ENCODE data around the gene GAS2L2. TPM values are rescaled to one million over a fixed set of nuclear protein-coding genes. Genes with fewer than 3 reads are reported as not detected.

The GAS2L2 gene
- polyA plus RNA-seq, 1 experiment: not detected

GRCh38 chr17:35716897-35717465 is 36.1 kb downstream of the GAS2L2 start:
- H3K27me3 ChIP-seq (ENCODE audit: control insufficient read depth, insufficient read depth, low read length): no peaks in the 10 kb centered on the region
- DNase-seq (ENCODE audit: low read depth, low spot score): no peak
- no peak overlapping the region for H3K4me3 ChIP-seq (ENCODE audit: low read depth, low read length)
- POLR2A ChIA-PET: interaction anchor here (1.2 kb wide), 1 partner anchor 9 kb away, joined by 6 read pairs; no protein-coding TSS in a partner anchor
- CTCF ChIA-PET: interaction anchor here (3.1 kb wide), 1 partner anchor 31 kb away, joined by 11 read pairs; no protein-coding TSS in a partner anchor
- no peaks in the 10 kb centered on the region for H3K9me3 ChIP-seq (ENCODE audit: control insufficient read depth, insufficient read depth, low read length)
- TF ChIP-seq, protein P1, sequence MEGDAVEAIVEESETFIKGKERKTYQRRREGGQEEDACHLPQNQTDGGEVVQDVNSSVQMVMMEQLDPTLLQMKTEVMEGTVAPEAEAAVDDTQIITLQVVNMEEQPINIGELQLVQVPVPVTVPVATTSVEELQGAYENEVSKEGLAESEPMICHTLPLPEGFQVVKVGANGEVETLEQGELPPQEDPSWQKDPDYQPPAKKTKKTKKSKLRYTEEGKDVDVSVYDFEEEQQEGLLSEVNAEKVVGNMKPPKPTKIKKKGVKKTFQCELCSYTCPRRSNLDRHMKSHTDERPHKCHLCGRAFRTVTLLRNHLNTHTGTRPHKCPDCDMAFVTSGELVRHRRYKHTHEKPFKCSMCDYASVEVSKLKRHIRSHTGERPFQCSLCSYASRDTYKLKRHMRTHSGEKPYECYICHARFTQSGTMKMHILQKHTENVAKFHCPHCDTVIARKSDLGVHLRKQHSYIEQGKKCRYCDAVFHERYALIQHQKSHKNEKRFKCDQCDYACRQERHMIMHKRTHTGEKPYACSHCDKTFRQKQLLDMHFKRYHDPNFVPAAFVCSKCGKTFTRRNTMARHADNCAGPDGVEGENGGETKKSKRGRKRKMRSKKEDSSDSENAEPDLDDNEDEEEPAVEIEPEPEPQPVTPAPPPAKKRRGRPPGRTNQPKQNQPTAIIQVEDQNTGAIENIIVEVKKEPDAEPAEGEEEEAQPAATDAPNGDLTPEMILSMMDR (IDR thresholded peaks at IDR 0.05; ENCODE audit: low read depth, low read length): no peak
- no peak overlapping the region for H3K27ac ChIP-seq (ENCODE audit: low read depth, low read length)

- DNase-seq (ENCODE audit: low read depth, low spot score): no peak
Observed at GRCh38 chr17:35716173-35716572, 36.9 kb downstream of the GAS2L2 start.

DNA sequence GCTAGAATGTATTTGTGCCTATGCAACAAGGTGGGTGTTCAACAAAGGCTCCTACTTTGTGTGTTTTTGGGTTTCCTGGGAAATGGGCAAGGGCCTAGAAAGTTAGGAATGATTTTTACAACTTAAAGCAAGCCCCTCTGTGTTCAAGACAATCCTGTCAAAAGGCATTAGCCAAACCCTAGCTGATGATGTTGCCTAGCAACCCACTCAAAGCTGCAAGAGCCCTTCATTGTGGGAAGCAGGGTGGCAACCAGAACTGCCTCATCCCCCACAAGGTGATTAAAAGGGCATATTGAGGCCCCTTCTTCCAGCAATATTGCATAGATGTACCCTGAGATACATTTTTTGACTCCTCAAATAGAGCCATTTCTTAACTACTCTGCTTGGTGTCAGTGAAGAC is 37.6 kb downstream of the GAS2L2 start:
- Histone ChIP-seq H3K4me3 (ENCODE audit: low read depth, low read length) (no peak overlapping the region), H3K27ac (ENCODE audit: low read depth, low read length) (no peak overlapping the region), H3K27me3 (ENCODE audit: control insufficient read depth, insufficient read depth, low read length) (no peaks in the 10 kb centered on the region), H3K9me3 (ENCODE audit: control insufficient read depth, insufficient read depth, low read length) (no peaks in the 10 kb centered on the region)
- TF ChIP-seq, protein P1 (IDR thresholded peaks at IDR 0.05; ENCODE audit: low read depth, low read length): no peak
- DNase-seq (ENCODE audit: low read depth, low spot score): no peak
- ChIA-PET CTCF (interaction anchor here (3.1 kb wide), 1 partner anchor 32 kb away, joined by 11 read pairs; no protein-coding TSS in a partner anchor), POLR2A (no interaction called here)

More at GRCh38 chr17:35716173-35716572, 36.9 kb downstream of the GAS2L2 start:
- CTCF ChIA-PET: interaction anchor here (3.1 kb wide), 1 partner anchor 31 kb away, joined by 11 read pairs; no protein-coding TSS in a partner anchor
- Histone ChIP-seq H3K27ac (ENCODE audit: low read depth, low read length) (no peak overlapping the region), H3K9me3 (ENCODE audit: control insufficient read depth, insufficient read depth, low read length) (no peaks in the 10 kb centered on the region), H3K4me3 (ENCODE audit: low read depth, low read length) (no peak overlapping the region), H3K27me3 (ENCODE audit: control insufficient read depth, insufficient read depth, low read length) (no peaks in the 10 kb centered on the region)
- POLR2A ChIA-PET: no interaction called here
- TF ChIP-seq, protein P1 (IDR thresholded peaks at IDR 0.05; ENCODE audit: low read depth, low read length): no peak

- no peaks in the 10 kb centered on the region for H3K27me3 ChIP-seq (ENCODE audit: control insufficient read depth, insufficient read depth, low read length)
- no peak for DNase-seq (ENCODE audit: low read depth, low spot score)
- no peak overlapping the region for H3K27ac ChIP-seq (ENCODE audit: low read depth, low read length)
- no peak overlapping the region for H3K4me3 ChIP-seq (ENCODE audit: low read depth, low read length)
- POLR2A ChIA-PET: no interaction called here
- TF ChIP-seq, protein P1 (IDR thresholded peaks at IDR 0.05; ENCODE audit: low read depth, low read length): no peak
- CTCF ChIA-PET: no interaction called here
- H3K9me3 ChIP-seq (ENCODE audit: control insufficient read depth, insufficient read depth, low read length): no peaks in the 10 kb centered on the region
Observed at GRCh38 chr17:35714988-35715387, 38.1 kb downstream of the GAS2L2 start.

DNA sequence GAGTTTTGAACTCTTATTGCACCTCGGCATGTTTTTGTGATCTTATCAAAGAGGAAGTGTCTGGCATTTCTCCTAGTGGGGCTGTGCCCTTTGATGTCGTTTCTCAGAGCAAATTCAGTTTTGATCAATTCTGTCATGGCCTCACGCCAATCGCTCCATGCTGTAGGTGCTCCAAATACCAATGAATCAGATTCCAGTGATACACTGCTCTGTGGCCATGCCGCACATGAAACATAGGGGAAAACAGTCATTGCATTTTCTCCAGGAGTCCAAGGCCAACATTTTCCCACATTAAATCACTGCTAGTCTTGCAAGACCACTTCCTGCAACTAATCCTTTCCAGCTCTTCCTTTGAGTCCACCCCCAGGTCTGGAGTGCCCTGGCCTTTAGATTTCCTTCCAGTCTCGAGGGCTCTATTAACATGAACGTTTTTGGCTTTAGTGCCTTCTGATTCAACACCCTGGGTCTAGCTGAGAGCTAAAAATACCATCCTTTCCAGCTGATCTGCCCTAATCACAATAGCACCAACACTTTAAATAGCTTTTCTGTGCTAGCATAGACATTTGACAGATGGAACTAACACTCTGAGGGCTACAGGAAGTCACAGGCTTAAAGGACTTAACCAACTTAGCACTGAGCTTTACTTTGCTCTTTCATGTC is 39.8 kb downstream of the GAS2L2 start:
- peak; percentile 53 for DNase-seq (ENCODE audit: low read depth, low spot score)
- no peak overlapping the region for H3K4me3 ChIP-seq (ENCODE audit: low read depth, low read length)
- TF ChIP-seq, protein P1 (IDR thresholded peaks at IDR 0.05; ENCODE audit: low read depth, low read length): no peak
- peak overlapping the region; percentile 41 for H3K27ac ChIP-seq (ENCODE audit: low read depth, low read length)
- no peaks in the 10 kb centered on the region for H3K9me3 ChIP-seq (ENCODE audit: control insufficient read depth, insufficient read depth, low read length)
- ChIA-PET POLR2A (no interaction called here), CTCF (interaction anchor here (0.8 to 1.3 kb wide), 2 partner anchors 34 to 100 kb away, joined by 3 to 6 read pairs; no protein-coding TSS in a partner anchor)
- H3K27me3 ChIP-seq (ENCODE audit: control insufficient read depth, insufficient read depth, low read length): no peaks in the 10 kb centered on the region
